Activated T-cell treated with anti-CD3 and anti-CD28 coated beads, Interleukin-2, amount 50 U/mL, for 4 hours (primary cell): ENCODE measurements around the gene TSPYL2. TPM values are rescaled to one million over a fixed set of nuclear protein-coding genes. Genes with fewer than 3 reads are reported as not detected.

Experiments used
- ATAC-seq, 2 donors: fragments of 200-7000 bp; cut with Tn5 transposase; one replicate each; pipeline ENCODE4 v1.10.0; 2021
- DNase-seq: peaks from one replicate; pipeline ENCODE4 v3.0.0-alpha.2; 2020
- H3K27me3 Mint-ChIP-seq: one replicate; pipeline ENCODE4 v1.8.0; 2021; ENCODE audit warnings: low read depth, mixed read lengths
- H3K36me3 Mint-ChIP-seq: one replicate; pipeline ENCODE4 v1.8.0; 2022; ENCODE audit warnings: mixed read lengths; ENCODE audit not compliant: insufficient read depth
- H3K4me1 Mint-ChIP-seq: one replicate; pipeline ENCODE4 v1.8.0; 2021; ENCODE audit warnings: low read depth, mixed read lengths
- H3K4me3 Mint-ChIP-seq: one replicate; pipeline ENCODE4 v1.8.0; 2021; ENCODE audit warnings: mild to moderate bottlenecking, moderate library complexity, mixed read lengths
- H3K9me3 Mint-ChIP-seq: one replicate; pipeline ENCODE4 v1.8.0; 2021; ENCODE audit warnings: mixed read lengths
- total RNA-seq, 3 donors: library from RNA; stranded (reverse); gene quantifications; one replicate each; pipeline ENCODE4 v1.2.1, GENCODE V29; 2021

The TSPYL2 gene
- total RNA-seq, 3 donors from 2014 or later: 55.8 to 73.3 (median 69.3) TPM

GRCh38 chrX:53126377-53126776 is 44.2 kb downstream of the TSPYL2 start:
- no peak for ATAC-seq
- H3K4me1 Mint-ChIP-seq: peaks cover 19% of the 10 kb centered on the region

GRCh38 chrX:53128097-53128749 is 46.1 kb downstream of the TSPYL2 start:
- ATAC-seq: no peak
- Mint-ChIP-seq H3K4me1 (peaks cover 19% of the 10 kb centered on the region), H3K4me3 (no peak overlapping the region), H3K9me3 (peaks cover 3% of the 10 kb centered on the region), H3K27me3 (no peaks in the 10 kb centered on the region), H3K36me3 (peaks cover 10% of the 10 kb centered on the region)
- DNase-seq: no peak

More at GRCh38 chrX:53126377-53126776, 44.2 kb downstream of the TSPYL2 start:
- peaks cover 8% of the 10 kb centered on the region for H3K36me3 Mint-ChIP-seq
- no peak overlapping the region for H3K4me3 Mint-ChIP-seq
- DNase-seq: no peak
- H3K27me3 Mint-ChIP-seq: no peaks in the 10 kb centered on the region
- peaks cover 3% of the 10 kb centered on the region for H3K9me3 Mint-ChIP-seq

GRCh38 chrX:53133400-53133799 is 51.2 kb downstream of the TSPYL2 start:
- ATAC-seq (no peak), DNase-seq (no peak)
- no peaks in the 10 kb centered on the region for H3K27me3 Mint-ChIP-seq
- peaks cover 14% of the 10 kb centered on the region for H3K36me3 Mint-ChIP-seq
- no peaks in the 10 kb centered on the region for H3K4me1 Mint-ChIP-seq
- H3K4me3 Mint-ChIP-seq: no peak overlapping the region
- H3K9me3 Mint-ChIP-seq: no peaks in the 10 kb centered on the region

- peaks cover 12% of the 10 kb centered on the region for H3K36me3 Mint-ChIP-seq
- H3K4me3 Mint-ChIP-seq: no peak overlapping the region
- H3K27me3 Mint-ChIP-seq: no peaks in the 10 kb centered on the region
- no peaks in the 10 kb centered on the region for H3K4me1 Mint-ChIP-seq
- ATAC-seq (no peak), DNase-seq (no peak)
- H3K9me3 Mint-ChIP-seq: no peaks in the 10 kb centered on the region
Observed at GRCh38 chrX:53135581-53135980, 53.4 kb downstream of the TSPYL2 start.

Other genes with a start within 250 kb of the TSPYL2 start
- not detected for gene XAGE3, start 214.3 kb upstream of the TSPYL2 start, total RNA-seq
- 10 to 100 TPM; 13.4 to 18.2 (median 14.2) TPM for gene FAM156B, start 185.0 kb upstream of the TSPYL2 start, total RNA-seq
- 10 to 100 TPM; 19.4 to 23.5 (median 20.9) TPM for gene FAM156A, start 123.8 kb upstream of the TSPYL2 start, total RNA-seq
- gene GPR173, start 33.6 kb upstream of the TSPYL2 start, total RNA-seq: under 1 TPM in 1 of 3 donors, not detected in 2; 0.05 TPM
- gene KANTR, start 11.8 kb downstream of the TSPYL2 start, total RNA-seq: 1 to 10 TPM; 3.4 to 4.1 (median 3.6) TPM
- gene KDM5C, start 142.8 kb downstream of the TSPYL2 start, total RNA-seq: 100 to 1,000 TPM in 2 of 3 donors, 10 to 100 TPM in 1; 91.7 to 149 (median 115) TPM
- gene IQSEC2, start 199.2 kb downstream of the TSPYL2 start, total RNA-seq: 1 to 10 TPM in 1 of 3 donors, under 1 TPM in 2; 0.43 to 1.2 (median 0.46) TPM